GM19452 (cell line): ENCODE results near the gene CHMP3.
"Not testable (repeated sequence)": the region's sequence is repeated elsewhere in the genome, so short reads cannot be mapped to it uniquely, and the experiment has no call there.

Experiments used
- ATAC-seq: cut with Tn5 transposase; IDR thresholded peaks from one replicate; pipeline ENCODE4 v1.9.1; 2021; ENCODE audit not compliant: unreplicated experiment

CHMP3 gene

GRCh38 chr2:86562922-86563649, at the start of gene CHMP3:
CHMP3 (minus strand) TSS chr2:86563443; CDS start chr2:86563348, 95 bp downstream.
- peak; percentile 88 for ATAC-seq

- ATAC-seq = no peak
Observed at GRCh38 chr2:86610871-86611270, 47.6 kb upstream of the CHMP3 start.

GRCh38 chr2:86608832-86609410, 45.7 kb upstream of the CHMP3 start:
- ATAC-seq = no peak

GRCh38 chr2:86603905-86604304, 40.7 kb upstream of the CHMP3 start:
- ATAC-seq = no peak

- no peak for ATAC-seq
Observed at GRCh38 chr2:86598966-86599365, 35.7 kb upstream of the CHMP3 start.

- ATAC-seq = no peak
Observed at GRCh38 chr2:86596118-86596517, 32.9 kb upstream of the CHMP3 start.

- ATAC-seq = no peak
Observed at GRCh38 chr2:86593266-86593665, 30.0 kb upstream of the CHMP3 start.

- ATAC-seq = no peak
Observed at GRCh38 chr2:86592547-86593230, 29.4 kb upstream of the CHMP3 start.

GRCh38 chr2:86589701-86590100, 26.5 kb upstream of the CHMP3 start:
- ATAC-seq = not testable (repeated sequence)

GRCh38 chr2:86584151-86584913, 21.1 kb upstream of the CHMP3 start:
- ATAC-seq = no peak

- no peak for ATAC-seq
Observed at GRCh38 chr2:86580560-86580959, 17.3 kb upstream of the CHMP3 start.

GRCh38 chr2:86577817-86578456, 14.7 kb upstream of the CHMP3 start:
- no peak for ATAC-seq

- ATAC-seq = no peak
Observed at GRCh38 chr2:86570059-86570458, 6.8 kb upstream of the CHMP3 start.

GRCh38 chr2:86566821-86567190, 3.6 kb upstream of the CHMP3 start:
- no peak for ATAC-seq

GRCh38 chr2:86566158-86566820, 3.0 kb upstream of the CHMP3 start:
- ATAC-seq = no peak

- ATAC-seq = no peak
Observed at GRCh38 chr2:86563650-86564061, 413 bp upstream of the CHMP3 start.

- peak; percentile 9 for ATAC-seq
Observed at GRCh38 chr2:86562485-86562921, 740 bp downstream of the CHMP3 start.

GRCh38 chr2:86557836-86558235, 5.4 kb downstream of the CHMP3 start:
- ATAC-seq = no peak

GRCh38 chr2:86556508-86556907, 6.7 kb downstream of the CHMP3 start:
- no peak for ATAC-seq

- ATAC-seq = no peak
Observed at GRCh38 chr2:86552889-86553288, 10.4 kb downstream of the CHMP3 start.
